GM12891 (cell line): Measurements from ENCODE around the gene SYNE1.

ENCODE experiments used
- POLR2A ChIP-seq: IDR thresholded peaks from 2 replicates; pipeline ENCODE4 v1.6.1; 2011; ENCODE audit warnings: low read depth, low read length, control low read depth
- POLR2AphosphoS5 ChIP-seq: IDR thresholded peaks from 2 replicates; pipeline ENCODE4 v1.6.1; 2011; ENCODE audit warnings: low read depth, low read length, control low read depth
- TAF1 ChIP-seq: IDR thresholded peaks from 2 replicates; pipeline ENCODE4 v1.6.1; 2011; ENCODE audit warnings: low read depth, low read length, control low read depth

DNA sequence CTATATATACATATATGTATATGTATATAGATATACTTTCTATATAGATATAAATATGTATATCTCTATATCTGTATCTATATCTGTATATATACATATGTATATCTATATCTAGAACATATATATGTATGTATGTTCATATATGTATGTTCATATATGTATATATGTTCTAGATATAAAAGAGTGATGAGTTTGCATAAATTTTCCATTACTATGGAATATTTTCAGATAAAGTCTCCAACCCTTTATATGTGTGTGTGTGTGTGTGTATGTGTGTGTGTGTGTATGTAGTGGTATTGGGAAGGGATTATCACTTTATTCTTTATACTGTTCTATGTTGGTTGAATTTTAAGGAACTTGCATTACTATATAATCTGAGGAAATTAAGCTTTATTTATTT, 33.3 kb downstream of the SYNE1 start:
- TF ChIP-seq POLR2A = no peak
- TF ChIP-seq TAF1 = no peak
- no peak for TF ChIP-seq POLR2AphosphoS5
